NK-92 (cell line): ENCODE data around the gene ACVR1C.

ENCODE experiments used
- DNase-seq: peaks from one replicate; lab custom pipeline; 2025; ENCODE audit not compliant: unreplicated experiment; lab: John Stamatoyannopoulos, UW

Gene ACVR1C

DNA sequence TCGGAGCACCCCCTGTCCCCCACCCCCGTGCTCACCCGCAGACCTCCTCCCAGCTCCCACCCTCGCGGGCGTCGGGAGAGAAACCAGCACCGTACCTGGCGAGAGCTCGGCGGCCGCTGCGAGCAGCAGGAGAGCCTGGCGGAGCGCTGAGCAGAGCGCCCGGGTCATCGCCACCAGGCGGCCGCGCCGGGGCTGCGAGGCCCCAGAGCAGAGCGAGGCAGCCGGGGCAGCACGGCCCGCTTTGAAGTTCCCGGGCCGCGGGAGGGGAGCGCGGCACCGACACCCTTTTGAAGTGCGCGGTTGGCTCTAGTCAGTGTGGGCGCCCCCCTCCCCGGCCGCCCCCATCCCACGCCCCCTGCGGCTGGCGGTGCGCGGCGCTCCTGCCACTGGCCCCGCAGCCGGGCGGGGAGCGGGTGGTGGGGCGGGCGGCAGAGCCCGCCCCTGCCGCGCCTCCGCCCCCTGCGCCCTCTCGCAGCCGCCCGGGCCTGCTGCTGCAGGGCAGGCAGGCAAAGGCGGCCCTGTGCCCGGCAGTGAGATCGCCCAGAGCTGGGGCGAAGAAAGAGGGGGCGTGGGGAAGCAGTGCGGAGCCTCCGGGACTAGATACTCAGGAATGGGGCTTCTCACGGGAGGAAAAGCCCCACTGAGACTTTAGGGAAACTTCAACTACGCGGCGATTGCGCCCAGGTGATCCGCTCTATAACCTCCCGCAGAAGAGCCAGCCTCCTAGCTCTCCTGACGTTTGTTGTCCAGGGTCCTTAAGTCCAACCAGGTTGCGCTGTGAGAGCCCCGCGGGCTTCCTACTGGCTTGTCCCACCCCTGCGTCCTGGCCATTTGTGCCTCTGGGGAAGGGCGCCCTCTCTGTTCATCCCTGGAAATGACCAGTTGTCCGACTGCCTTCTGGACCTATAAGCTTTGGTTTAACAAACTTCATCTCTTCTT lies at the start of gene ACVR1C:
ACVR1C (minus strand) TSS at position 388 of the 939 bp plus-strand sequence; CDS start at position 168, 220 bp downstream.
- DNase-seq = no peak

DNA sequence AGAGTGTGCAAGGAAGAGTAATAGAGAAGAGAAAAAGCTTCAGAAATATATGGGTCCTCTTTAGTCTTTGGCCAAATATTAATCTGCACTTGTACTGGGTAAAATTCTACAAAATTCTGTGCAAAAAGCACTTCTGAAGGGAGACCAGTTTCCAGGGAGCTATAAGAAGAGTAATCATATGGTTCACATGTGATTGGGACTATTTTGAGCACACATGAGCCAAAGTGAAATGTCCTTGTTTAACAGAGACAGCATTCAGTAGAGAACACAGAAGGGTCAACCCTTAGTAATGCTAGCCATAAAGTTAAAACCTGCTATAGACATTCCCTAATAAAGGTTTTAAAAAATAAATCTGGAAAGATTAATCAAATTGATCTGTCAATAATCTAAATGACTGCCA lies 49.3 kb upstream of the ACVR1C start:
- DNase-seq = no peak

DNA sequence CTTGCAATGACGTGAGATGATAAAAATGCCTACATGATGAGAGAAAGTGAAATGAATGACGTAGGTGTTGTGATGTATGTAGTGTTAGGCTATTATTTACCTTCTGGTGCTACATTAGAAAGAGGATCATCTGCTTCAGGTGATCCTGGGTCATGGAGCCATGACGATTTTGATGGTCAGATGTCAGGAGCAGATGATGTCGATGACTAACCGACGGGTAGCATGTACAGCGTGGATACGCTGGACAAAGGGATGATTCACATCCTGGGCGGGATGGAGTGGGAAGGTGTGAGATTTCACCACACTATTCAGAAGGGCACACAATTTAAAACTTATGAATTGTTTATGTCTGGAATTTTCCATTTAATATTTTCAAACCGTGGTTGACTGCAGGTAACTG lies 43.5 kb upstream of the ACVR1C start:
- no peak for DNase-seq

DNA sequence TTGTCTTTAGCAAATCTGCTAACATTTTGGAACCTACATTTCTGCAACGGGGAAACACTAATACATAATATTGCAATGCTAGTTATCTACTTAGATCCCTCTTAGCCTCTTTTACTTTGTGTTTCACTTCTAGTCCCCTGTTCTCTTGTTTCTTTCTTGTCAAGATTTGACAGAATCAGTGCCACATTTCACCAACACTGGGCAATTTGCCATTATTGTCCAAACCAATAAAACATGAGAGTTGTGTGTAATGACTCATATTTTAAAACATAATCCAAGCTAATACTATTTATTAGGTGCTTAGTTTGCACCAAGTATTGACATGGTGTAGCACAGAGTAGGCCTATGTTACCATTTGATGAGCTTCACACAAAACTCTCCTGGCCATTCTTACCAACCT lies 33.7 kb upstream of the ACVR1C start:
- DNase-seq = no peak

DNA sequence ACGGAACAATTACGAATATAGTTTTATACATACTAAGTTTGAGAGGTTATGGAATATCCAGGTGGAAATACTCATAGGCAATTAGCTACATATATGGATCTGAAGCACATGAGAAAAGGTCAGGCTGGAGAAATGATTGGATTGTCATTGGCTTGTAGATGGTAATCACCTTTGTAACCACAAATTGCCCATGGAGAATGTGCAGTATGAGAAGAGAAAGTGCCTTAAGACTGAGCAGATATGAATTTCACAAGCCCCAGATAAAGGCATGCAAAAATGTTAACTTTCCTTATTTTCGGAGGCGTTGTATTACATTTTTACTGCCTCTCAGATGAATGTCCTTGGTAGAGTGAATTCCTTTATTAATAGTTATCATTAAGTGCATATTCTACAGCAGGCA lies 33.1 kb upstream of the ACVR1C start:
- no peak for DNase-seq

DNA sequence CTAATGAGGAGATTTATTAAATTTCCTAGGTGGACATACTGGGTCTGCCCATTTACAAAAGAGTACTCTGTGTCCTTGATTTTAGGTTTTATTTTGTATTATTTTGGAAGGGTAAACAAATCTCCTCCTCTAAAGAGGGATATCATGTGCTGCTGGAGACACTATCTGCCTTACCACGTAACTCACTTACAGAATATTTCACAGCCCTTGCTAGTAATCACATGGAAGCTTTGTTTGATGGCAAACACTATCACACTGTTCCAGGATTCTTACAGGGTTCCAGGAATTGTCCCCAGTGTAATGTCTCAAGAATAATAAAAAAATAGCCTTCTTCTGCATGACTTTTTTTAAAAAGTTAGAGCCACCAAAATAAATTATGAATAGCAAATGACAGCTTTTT lies 29.2 kb upstream of the ACVR1C start:
- no peak for DNase-seq

DNA sequence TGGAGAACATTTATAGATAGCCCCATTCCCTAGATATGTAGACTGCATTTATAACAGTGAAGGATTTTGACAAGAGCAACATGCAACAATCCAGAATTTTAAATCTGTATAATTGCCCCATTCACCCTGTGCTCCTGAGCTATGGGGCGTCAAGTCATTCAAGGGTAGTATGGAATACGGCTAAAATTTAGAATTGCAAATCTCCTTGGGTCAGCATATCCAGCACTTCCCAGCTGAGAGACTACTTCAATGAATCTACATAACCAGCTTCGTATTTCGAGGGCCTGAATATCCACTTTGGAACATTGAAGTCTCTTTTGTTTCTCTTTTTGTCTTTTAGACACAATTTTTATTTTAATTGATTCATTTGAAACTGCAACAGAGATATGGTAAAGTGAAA lies 28.4 kb upstream of the ACVR1C start:
- DNase-seq = no peak

DNA sequence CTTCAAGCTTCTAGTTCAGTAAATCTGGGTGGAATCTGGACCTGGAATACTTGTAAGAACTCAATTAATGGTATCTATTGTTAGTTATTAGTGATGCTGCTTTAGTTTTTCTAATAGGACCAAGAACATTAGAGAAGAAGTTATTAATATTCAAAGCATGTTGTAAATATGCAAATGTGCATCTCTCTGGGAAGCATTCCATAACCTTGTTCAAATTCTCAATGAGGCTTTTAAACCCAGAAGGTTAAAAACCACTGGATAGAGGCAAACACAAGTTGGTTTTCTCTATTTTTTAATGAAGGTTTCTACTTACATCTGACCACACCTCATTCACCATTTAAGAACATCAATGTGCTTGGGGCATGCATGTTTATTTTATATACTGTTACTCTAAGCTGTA lies 16.1 kb upstream of the ACVR1C start:
- no peak for DNase-seq

DNA sequence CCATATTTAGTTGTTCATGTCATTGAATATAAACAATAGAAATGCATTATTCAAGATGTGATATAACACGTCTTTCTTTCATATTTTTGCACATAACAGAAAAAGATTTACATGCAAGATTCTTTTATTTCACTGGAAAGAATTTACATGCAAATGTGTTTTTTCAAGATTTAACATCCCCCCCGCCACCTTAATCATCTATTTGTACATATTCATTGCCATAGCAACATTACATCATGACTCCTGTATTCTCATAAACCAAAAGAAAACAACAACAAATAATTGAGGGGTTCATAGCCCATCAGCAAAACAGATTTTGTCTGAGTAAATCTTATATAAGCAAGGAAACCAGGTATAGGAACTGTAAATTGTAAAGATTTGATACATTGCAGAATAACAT lies 3.2 kb upstream of the ACVR1C start:
- no peak for DNase-seq

DNA sequence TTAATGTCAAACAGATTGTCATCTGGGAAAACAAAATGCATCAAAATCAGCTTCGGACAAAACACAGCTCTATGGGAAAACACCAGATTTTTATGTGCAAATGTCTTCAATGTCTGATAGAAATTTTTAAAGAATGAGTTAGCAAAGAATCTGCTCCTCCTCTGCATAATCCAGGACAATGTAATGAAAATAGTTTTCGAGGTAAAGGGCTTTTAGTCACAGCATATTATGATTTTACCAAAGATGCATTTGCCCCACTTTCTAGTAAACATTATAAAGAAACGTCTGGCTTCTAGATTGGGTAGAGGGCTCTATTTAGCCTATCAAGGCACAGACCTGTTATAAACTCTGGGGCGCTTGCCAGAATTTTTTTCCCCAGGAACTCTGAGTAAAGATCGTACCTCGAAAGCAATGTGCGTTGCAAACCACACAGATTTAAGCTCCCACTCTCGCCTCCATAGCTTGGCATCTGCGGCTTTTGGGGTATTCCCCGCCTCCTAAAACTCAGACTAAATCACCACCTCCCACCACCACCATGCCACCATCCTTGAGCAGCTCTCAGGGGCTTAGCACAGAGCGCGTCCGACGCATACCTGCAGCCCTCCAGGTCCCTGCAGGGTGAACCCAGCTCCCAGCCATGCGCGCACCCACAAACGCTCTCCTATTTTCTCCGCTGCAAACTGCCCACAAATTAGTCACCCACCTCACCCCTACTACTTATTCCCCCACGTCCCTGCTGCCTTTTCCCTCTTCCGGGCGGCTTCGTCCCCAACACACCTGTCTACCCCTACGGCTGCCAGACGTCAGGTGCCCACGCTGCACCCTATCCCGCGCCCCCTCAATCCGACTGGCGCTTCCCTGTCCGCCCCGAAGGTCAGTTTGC lies 829 bp downstream of the ACVR1C start:
- no peak for DNase-seq

DNA sequence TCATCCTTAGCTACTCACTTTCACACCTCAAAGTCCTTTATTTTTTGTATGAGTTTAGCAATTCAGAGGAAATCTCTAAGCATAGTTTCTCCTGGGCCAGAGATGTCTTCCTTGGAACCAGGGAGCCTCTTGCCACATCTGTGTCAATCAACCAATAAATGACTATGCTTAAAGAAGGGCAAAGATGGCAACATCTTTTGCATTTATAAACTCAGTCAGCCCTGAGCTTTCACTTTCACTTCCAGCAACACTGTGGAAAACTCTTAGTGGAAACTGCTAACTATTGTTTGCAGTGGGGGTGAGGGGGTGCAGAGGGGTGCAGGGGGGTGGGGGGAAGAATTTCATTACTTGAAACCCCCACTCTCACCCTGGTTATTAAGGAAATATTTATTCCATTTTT lies 3.4 kb downstream of the ACVR1C start:
- DNase-seq = no peak

DNA sequence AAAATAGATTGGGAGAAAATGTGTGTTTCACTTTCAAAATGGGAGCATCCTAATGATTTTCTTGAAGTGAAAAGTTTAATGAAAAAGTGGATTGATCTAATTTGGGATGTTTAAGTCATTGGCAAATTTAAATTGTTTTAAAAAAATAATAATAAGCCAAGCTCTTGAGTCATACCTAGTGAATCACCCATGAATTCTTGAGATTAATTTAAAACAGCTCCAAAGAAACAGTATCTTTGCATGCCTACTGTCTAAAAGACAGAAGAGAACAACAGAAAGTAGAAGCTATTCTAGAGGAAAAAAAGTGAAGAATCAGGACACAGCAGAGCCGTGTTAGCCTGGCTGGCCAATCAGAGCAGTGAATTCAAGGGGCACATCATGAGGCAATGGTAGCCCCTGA lies 7.7 kb downstream of the ACVR1C start:
- no peak for DNase-seq

DNA sequence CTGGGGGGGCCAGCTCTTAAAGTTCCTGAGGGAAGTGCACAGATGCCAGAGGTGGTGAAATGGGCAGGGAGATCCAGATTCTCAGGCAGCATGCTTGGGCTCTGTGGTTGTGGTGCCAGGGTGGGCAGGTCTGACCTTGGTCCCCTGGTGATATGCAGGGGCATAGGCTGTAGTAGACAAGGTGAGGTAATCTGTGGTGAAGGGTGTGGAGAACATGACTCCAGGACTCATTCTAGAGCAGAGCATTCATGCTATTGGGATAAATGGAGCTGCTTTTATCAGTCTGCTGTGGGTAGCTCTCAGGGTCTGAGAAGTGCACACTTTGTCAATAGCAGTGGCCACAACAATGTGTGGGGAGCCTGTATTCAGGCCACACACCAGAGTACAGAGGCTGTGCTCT lies 16.9 kb downstream of the ACVR1C start:
- DNase-seq = no peak

DNA sequence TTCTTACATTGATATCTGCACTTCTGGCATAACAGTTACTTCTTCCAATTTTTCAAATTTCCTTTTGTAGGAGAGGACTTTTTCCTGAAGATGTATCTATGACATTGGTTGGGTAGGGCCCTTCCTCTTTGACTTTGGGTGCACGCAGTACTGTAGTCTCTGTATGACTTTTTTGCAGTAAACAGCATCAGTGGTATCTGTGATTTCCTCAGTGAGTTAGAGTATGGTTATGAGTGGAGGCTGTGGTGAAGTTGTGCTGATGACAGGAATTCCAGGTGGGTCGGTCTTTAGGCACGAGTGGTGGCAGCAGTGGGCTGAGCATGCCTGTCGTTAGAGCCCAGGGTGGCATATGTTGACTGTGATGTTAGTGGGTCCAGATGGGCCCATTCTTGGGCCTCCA lies 17.6 kb downstream of the ACVR1C start:
- no peak for DNase-seq

DNA sequence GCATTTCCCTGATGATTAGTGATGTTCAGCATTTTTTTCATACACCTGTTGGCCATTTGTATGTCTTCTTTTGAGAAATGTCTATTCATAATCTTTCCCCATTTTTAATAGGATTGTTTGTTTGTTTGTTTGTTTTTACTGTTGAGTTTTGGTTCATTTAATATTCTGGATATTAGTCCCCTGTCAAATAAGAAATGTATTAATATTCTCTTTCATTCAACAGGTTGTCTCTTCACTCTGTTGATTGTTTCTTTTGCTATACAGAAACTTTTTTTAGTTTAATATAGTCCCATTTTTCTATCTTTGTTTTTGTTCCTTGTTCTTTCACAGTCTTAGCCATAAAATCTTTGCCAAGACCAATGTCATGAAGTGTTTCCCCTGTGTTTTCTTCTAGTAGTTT lies 22.1 kb downstream of the ACVR1C start:
- DNase-seq = no peak

DNA sequence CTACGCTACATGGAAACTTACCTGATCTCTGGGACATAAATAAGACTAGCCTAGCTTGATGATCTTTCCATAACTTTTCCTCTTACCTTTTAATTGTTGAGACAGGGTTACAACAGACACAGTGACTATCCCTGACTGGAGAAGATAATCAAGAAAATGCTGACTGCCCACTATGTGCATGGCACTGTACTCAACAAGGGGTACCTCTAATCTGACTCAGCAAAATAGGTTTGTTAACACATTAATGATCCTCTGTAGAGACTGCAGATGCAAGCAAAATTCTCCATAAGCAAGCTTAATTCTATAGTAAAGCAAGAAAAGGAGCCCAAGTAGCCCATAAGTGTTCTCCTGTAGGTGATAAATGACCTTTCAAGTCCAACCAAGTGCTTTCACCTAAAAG lies 25.5 kb downstream of the ACVR1C start:
- DNase-seq = no peak

DNA sequence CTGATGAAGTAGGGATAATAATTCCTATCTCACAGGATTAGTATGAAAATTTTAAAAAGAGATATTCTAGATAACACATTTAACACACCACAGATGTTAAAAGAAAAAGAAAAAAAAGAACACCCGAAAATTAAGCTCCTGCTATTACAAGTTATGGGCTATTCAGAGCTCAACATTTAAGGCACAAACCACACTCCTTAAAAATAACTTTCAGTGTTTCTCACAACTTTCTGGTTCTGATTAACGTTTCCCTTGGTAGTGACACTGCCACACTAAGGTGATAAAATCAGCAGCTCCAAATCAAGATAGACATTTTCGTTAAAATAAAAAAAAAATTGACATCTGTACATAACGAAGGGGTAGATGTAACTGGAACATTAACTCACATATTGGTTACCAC lies 26.9 kb downstream of the ACVR1C start:
- no peak for DNase-seq

DNA sequence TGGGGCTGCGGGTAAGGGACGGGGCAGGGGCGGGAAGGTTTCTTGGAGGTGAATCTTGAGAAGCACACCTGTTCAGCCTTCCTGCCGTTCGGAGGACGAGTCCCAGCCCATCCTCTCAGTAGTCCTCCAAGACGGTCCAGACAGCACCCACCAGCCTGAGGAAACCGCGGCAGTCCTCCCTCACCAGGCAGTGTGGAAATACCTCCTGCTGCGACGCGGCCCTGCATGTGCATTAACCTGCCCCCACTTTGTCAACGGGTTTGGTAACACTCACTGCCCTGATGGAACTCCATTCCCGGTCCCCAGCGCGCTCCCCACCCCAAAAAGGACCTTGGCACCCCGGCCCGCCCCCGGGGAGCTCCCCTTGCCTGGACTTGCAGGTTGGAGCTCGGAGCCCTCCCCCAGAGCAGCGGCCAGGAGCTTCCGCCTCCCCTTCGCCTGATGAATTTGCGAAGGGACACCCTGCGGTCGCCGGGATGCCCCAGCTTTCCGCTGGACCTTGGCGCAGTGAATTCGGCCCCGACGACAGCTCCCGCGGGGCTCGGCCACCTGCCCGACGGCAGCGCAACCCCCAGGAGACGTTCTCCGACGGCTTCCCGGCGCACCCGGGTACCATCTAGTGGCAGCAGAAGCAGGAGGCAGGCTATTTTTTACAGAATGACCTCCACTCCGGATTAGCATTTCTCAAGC lies 31.5 kb downstream of the ACVR1C start:
- no peak for DNase-seq

DNA sequence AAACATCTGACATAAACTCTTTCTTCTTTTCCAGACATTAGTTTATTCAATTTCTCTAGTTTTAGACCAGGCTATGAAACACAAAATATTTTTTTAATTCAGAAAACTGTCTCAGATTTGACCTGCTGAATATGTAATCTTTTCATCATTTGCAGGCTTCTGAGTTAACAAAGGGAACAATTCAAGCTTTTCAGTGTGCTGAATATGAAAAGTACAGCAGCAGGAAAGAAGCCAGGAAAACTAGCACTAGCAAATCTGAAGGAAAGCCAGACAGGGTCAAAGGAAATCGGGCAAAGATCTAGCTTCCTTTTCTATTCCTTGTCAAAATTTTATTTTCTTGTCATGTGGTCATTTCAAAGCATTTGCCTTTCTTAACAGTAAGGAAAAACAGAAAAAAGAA lies 35.3 kb downstream of the ACVR1C start:
- no peak for DNase-seq

DNA sequence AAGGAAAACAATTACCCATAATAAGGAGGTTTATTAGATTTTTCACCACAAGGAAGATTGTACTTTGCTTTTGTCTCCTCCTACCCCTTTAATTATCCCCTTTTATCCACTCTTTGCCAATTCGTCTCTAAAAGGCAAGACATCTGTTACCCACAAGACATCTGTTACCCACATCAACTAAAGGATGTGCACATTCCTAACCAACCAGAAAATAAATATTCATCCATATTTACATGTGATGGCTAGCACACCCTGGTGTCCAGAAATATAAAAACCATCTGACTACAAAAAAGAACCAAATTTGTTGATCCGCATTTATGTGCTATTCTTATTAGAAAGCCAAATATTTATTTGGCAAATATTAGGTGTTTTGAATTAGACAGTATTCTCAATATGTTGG lies 35.7 kb downstream of the ACVR1C start:
- no peak for DNase-seq

DNA sequence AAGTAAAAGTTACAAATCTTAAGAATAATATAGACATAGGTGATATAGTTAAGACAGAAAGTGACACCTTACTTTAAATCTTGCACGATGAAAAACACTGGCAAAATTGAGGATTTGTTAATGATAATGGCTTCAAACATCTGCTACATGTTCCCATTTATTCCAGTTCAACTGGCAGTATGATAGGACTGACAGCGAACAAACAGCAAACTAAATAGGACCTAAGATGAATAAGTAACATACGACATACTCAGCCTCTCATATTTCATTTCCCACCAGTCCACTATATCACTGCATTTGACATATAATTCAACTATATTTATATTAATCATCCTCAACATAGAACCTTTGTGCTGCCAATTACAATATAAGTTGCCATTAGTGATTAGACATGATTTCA lies 36.3 kb downstream of the ACVR1C start:
- DNase-seq = no peak

DNA sequence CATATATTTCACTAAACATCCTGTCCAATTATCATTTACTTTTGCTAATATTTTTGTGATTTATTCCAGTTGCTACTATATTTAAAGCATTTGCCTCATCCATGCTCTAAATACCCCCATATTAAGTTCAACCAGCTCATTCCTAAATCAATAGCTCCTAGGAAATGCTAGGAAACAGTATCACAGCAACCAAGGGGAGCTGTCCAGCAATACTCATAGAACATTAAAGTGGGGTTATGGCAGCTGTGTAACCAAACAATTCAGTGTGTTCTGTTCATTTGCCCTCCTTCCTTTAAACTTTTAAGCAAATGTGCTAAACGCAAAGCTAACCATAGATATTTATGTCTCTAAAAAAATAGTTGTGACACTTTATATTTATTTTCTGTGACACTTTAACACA lies 41.1 kb downstream of the ACVR1C start:
- DNase-seq = no peak
